Thoracic aorta (tissue), 2 donors: ENCODE results near the gene PCDH1. TPM values are rescaled to one million over a fixed set of nuclear protein-coding genes. Genes with fewer than 3 reads are reported as not detected.
A peak's percentile ranks its signal among the peaks of the same experiment; 100 is the strongest.

ENCODE experiments used
- ATAC-seq: fragments of 150-250 bp; one replicate; pipeline ENCODE4 v1.8.0; 2017; ENCODE audit warnings: low read depth; ENCODE audit not compliant: insufficient number of reproducible peaks, low FRiP score
- DNase-seq: peaks from one replicate; pipeline ENCODE4 v3.0.0-alpha.2; 2020; ENCODE audit warnings: low spot score
- H3K27ac ChIP-seq, 2 donors: fragments of 200-600 bp; sonication (generic); 1 replicate in 1 of 2; 2 replicates in 1 of 2; pipeline ENCODE4 v1.5.1; 2016; ENCODE audit warnings: mild to moderate bottlenecking in 2 of 2, moderate library complexity in 2 of 2
- H3K27me3 ChIP-seq: fragments of 200-600 bp; sonication (generic); replicated peaks from 2 replicates; pipeline ENCODE4 v1.6.0; 2016; ENCODE audit warnings: mild to moderate bottlenecking; ENCODE audit not compliant: insufficient read depth
- H3K36me3 ChIP-seq: fragments of 200-600 bp; sonication (generic); one replicate; pipeline ENCODE4 v1.5.1; 2016
- H3K4me1 ChIP-seq, 2 donors: fragments of 200-600 bp; sonication (generic); 1 replicate in 1 of 2; 2 replicates in 1 of 2; pipeline versions ENCODE4 v1.5.1 to v1.6.0; 2016; ENCODE audit warnings: low read depth in 2 of 2, mild to moderate bottlenecking in 1 of 2; ENCODE audit not compliant: control insufficient read depth in 1 of 2
- H3K4me3 ChIP-seq: fragments of 200-600 bp; sonication (generic); 2 replicates; pipeline ENCODE4 v1.5.1; 2016; ENCODE audit warnings: mild to moderate bottlenecking
- H3K9me3 ChIP-seq: fragments of 200-600 bp; sonication (generic); 2 replicates; pipeline ENCODE4 v1.5.1; 2016
- total RNA-seq, 2 donors: library from RNA; depleted of rRNA; stranded (reverse); fragments of >200 nt; gene quantifications; one replicate each; pipeline versions ENCODE4 v1.1.0 to v1.2.3, GENCODE V29; 2016
- TF ChIP-seq, protein P1 (sequence below): fragments of 200-600 bp; sonication (generic); IDR thresholded peaks from one replicate; pipeline ENCODE4 v1.5.1; 2019; ENCODE audit warnings: antibody characterized with exemption

The PCDH1 gene
- total RNA-seq, 2 donors from 2014 or later = 24.6 to 43.4 TPM

DNA sequence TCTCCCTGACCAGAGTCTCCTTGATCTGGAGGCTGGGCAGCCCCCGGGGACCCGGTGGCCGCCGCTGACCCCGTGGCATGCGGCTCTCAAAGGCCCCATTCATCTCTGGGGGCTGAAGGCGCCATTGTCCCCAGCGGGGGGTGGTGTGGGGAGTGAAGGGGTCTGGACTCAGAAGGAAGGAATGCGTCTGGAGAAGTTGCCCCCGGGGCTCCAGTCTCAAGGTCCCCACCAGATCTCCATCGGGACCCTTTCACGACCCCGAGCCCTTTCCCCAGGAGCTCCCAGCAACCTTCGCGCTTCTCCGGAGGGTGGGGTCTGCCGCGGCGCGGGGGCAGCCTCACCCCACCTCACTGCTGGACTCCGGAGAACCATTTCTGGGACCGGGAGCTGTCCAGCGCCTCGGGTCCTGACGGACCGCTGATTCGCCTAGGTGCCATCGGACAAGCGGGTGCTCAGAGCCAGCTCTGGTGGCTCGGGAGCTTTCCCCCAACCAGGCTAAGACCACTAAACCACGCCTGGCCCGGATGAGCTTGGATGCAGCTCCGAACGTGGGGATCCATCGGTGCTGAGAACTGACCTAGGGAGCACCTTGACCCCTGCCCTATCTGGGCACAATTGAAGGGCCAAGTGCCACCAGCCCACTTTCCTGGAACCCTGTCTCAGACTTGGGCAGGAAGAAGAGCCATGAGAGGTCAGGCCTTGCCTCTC is 5.1 kb upstream of the PCDH1 start:
- no peaks in the 10 kb centered on the region for H3K9me3 ChIP-seq
- TF ChIP-seq, protein P1, sequence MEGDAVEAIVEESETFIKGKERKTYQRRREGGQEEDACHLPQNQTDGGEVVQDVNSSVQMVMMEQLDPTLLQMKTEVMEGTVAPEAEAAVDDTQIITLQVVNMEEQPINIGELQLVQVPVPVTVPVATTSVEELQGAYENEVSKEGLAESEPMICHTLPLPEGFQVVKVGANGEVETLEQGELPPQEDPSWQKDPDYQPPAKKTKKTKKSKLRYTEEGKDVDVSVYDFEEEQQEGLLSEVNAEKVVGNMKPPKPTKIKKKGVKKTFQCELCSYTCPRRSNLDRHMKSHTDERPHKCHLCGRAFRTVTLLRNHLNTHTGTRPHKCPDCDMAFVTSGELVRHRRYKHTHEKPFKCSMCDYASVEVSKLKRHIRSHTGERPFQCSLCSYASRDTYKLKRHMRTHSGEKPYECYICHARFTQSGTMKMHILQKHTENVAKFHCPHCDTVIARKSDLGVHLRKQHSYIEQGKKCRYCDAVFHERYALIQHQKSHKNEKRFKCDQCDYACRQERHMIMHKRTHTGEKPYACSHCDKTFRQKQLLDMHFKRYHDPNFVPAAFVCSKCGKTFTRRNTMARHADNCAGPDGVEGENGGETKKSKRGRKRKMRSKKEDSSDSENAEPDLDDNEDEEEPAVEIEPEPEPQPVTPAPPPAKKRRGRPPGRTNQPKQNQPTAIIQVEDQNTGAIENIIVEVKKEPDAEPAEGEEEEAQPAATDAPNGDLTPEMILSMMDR = no peak
- H3K36me3 ChIP-seq = no peaks in the 10 kb centered on the region
- ATAC-seq (no peak), DNase-seq (no peak)
- H3K4me1 ChIP-seq = peaks cover 3% of the 10 kb centered on the region in 2 donors
- H3K4me3 ChIP-seq = no peak overlapping the region
- no peaks in the 10 kb centered on the region for H3K27me3 ChIP-seq
- peak overlapping the region in 1 of 2 donors; percentile 17 for H3K27ac ChIP-seq

DNA sequence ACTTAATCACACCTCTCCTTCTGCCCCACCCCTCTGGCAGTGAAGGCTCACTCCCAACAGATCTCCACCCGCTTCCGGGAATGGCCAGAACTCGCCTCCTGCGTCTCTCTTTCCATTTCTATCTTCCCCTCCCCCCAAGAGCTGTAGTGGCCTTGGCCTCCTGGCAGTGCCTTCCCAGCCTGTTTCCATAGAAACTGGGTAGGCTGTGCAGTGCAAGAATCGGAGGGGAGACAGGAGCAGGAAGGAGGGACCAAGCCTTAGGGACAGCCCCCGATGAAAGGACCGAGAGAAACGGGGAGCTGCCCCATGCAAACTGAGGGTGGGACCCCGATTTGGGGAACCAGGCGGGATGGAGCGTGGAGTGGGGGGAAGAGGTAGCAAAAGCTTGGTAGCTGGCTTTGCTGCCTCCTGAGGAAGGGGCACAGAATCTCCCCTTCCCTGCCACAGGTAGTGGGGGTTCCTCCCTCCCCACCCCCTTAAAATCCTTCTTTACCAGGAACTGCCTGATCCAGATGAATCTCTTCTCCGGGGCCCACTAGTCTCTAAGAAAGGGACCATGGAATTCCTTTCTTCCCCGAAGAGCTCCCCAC is 4.5 kb upstream of the PCDH1 start:
- H3K27ac ChIP-seq = peak overlapping the region in 1 of 2 donors; percentile 17
- TF ChIP-seq, protein P1 = no peak
- no peak overlapping the region for H3K4me3 ChIP-seq
- H3K36me3 ChIP-seq = no peaks in the 10 kb centered on the region
- no peaks in the 10 kb centered on the region for H3K9me3 ChIP-seq
- H3K4me1 ChIP-seq = peaks cover 4 to 6% of the 10 kb centered on the region in 2 donors
- ATAC-seq (no peak), DNase-seq (no peak)
- no peaks in the 10 kb centered on the region for H3K27me3 ChIP-seq

DNA sequence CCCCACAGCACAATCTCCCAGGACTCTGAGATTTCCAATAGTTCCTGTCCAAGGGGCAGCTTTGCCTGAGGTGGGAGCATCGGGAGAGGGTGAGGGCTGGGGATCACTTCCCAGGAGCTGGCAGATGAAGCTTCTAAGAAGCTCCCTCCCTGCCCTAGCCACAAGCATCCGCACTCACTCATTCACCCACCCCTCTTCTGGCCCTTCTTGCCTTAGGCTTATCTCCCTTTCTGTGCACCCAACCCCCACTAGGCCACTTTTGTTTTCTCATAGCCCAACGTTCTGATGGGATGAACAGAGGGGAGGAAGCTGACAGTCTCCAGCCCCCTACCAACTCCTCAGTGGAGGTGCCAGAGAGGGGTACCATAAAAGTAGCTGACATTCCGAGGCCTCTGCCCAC is 3.7 kb upstream of the PCDH1 start:
- Histone ChIP-seq H3K27ac (no peak overlapping the region), H3K4me3 (no peak overlapping the region), H3K27me3 (no peaks in the 10 kb centered on the region), H3K4me1 (peaks cover 8 to 14% of the 10 kb centered on the region in 2 donors), H3K36me3 (no peaks in the 10 kb centered on the region), H3K9me3 (no peaks in the 10 kb centered on the region)
- ATAC-seq (no peak), DNase-seq (no peak)
- TF ChIP-seq, protein P1 = no peak

DNA sequence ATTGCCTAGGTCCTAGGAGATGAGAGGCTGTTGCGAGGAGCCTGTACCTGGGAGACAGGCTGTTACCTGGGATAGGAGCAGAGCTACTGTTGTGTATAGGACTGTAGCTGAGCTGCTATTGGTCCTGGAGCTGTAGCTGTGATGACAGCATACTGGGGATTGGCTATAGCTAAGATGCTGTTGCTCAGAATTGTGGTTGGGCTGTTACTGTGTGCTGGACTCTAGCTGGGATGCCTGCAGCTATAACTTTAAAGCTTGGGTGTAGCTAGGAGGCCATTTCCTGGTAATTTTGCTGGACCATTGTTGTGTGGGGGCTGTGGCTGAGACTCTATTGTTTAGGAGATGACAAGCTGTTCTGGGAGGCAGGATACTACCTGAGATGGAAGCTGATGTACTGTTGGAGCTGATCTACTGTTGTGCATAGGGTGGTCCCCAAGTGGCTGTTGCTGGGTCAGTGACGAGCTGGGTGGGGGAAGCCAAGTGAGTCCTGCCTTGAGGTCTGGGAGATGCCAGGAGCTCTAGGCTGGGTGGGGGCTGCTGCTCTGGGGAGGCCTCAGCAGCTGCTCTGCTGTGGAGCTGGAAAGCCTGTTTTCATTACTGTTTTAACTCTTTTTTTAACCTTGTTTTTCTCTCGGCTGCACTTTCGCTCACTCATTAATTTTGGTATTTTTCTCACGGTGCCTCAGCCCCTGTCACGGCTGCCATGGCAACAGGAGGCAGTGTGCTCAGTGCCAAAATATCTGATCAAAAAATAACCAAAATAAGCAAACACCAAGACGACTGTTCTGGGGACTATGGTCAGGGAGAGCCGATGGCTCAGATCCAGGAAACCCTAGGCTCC is 3.0 kb upstream of the PCDH1 start:
- DNase-seq (no peak), ATAC-seq (no peak)
- TF ChIP-seq, protein P1 = no peak
- Histone ChIP-seq H3K36me3 (no peaks in the 10 kb centered on the region), H3K27me3 (peaks cover 4% of the 10 kb centered on the region), H3K4me1 (peaks cover 12 to 22% of the 10 kb centered on the region in 2 donors), H3K27ac (no peak overlapping the region), H3K9me3 (no peaks in the 10 kb centered on the region), H3K4me3 (no peak overlapping the region)
